T-helper 2 cell treated with Interferon-gamma antibody and Interleukin-4, amounts not matched to agents 100 ng/mL and 5 ng/mL, for 36 hours (primary cell): ENCODE data around the gene ANKMY2. TPM values are rescaled to one million over a fixed set of nuclear protein-coding genes. Genes with fewer than 3 reads are reported as not detected.
"Not testable (repeated sequence)": the region's sequence is repeated elsewhere in the genome, so short reads cannot be mapped to it uniquely, and the experiment has no call there.

Experiments
- intact Hi-C: fragments of 100-400 bp; cut with micrococcal nuclease; formaldehyde crosslinking; loops from one replicate; pipeline ENCODE4 v1.15.1; 2023
- total RNA-seq: library from RNA; stranded (reverse); gene quantifications from 2 replicates; pipeline ENCODE4 v1.2.3, GENCODE V29; 2022

The ANKMY2 gene
- total RNA-seq, 1 donor from 2014 or later: 9.8 TPM

GRCh38 chr7:16630654-16631053 is 14.9 kb downstream of the ANKMY2 start:
- intact Hi-C loops: no loop called here

- intact Hi-C loops: no loop called here
These were observed 18.3 kb downstream of the ANKMY2 start for GRCh38 chr7:16627236-16627635.

- intact Hi-C loops: no loop called here
These were observed 19.2 kb downstream of the ANKMY2 start for GRCh38 chr7:16626388-16626787.

- intact Hi-C loops: loop anchor here (2.0 kb wide), 1 partner anchor 25 kb away; the partner anchor contains the start of gene ANKMY2
These were observed 25.6 kb downstream of the ANKMY2 start for GRCh38 chr7:16619979-16620408.

GRCh38 chr7:16616542-16616941 is 29.0 kb downstream of the ANKMY2 start:
- intact Hi-C loops: no loop called here

- intact Hi-C loops: no loop called here
These were observed 29.4 kb downstream of the ANKMY2 start for GRCh38 chr7:16616122-16616521.

GRCh38 chr7:16615228-16615627 is 30.3 kb downstream of the ANKMY2 start:
- intact Hi-C loops: no loop called here

- intact Hi-C loops: no loop called here
These were observed 33.8 kb downstream of the ANKMY2 start for GRCh38 chr7:16611711-16612110.

GRCh38 chr7:16609842-16610450 is 35.6 kb downstream of the ANKMY2 start:
- intact Hi-C loops: no loop called here

GRCh38 chr7:16606704-16607103 is 38.9 kb downstream of the ANKMY2 start:
- intact Hi-C loops: no loop called here

GRCh38 chr7:16604054-16604453 is 41.5 kb downstream of the ANKMY2 start:
- intact Hi-C loops: no loop called here

GRCh38 chr7:16603633-16604032 is 41.9 kb downstream of the ANKMY2 start:
- intact Hi-C loops: no loop called here

- intact Hi-C loops: no loop called here
These were observed 45.7 kb downstream of the ANKMY2 start for GRCh38 chr7:16599860-16600259.

GRCh38 chr7:16598015-16598414 is 47.5 kb downstream of the ANKMY2 start:
- intact Hi-C loops: no loop called here

- intact Hi-C loops: not testable (repeated sequence)
These were observed 50.0 kb downstream of the ANKMY2 start for GRCh38 chr7:16595596-16595995.

- intact Hi-C loops: no loop called here
These were observed 50.9 kb downstream of the ANKMY2 start for GRCh38 chr7:16594676-16595075.

- intact Hi-C loops: no loop called here
These were observed 51.5 kb downstream of the ANKMY2 start for GRCh38 chr7:16594061-16594460.

GRCh38 chr7:16592395-16592794 is 53.2 kb downstream of the ANKMY2 start:
- intact Hi-C loops: no loop called here

GRCh38 chr7:16590424-16590823 is 55.1 kb downstream of the ANKMY2 start:
- intact Hi-C loops: no loop called here

GRCh38 chr7:16589881-16590280 is 55.7 kb downstream of the ANKMY2 start:
- intact Hi-C loops: no loop called here

- intact Hi-C loops: no loop called here
These were observed 57.8 kb downstream of the ANKMY2 start for GRCh38 chr7:16587790-16588189.

- intact Hi-C loops: no loop called here
These were observed 58.4 kb downstream of the ANKMY2 start for GRCh38 chr7:16587129-16587528.

- intact Hi-C loops: no loop called here
These were observed 59.3 kb downstream of the ANKMY2 start for GRCh38 chr7:16586081-16586874.
